Endodermal cell (in vitro differentiated cells): ENCODE results near the gene ZNF804A. TPM values are rescaled to one million over a fixed set of nuclear protein-coding genes. Genes with fewer than 3 reads are reported as not detected.
"Not testable (repeated sequence)": the region's sequence is repeated elsewhere in the genome, so short reads cannot be mapped to it uniquely, and the experiment has no call there.

ENCODE experiments used
- DNase-seq: peaks from one replicate; pipeline ENCODE4 v3.0.0-alpha.2; 2017
- H3K27ac ChIP-seq: 2 replicates; pipeline ENCODE4 v1.5.1; 2013; ENCODE audit warnings: mild to moderate bottlenecking, low read depth, low read length, moderate library complexity
- H3K27me3 ChIP-seq: 2 replicates; pipeline ENCODE4 v1.6.1; 2013; ENCODE audit warnings: mild to moderate bottlenecking, low read length, moderate library complexity; ENCODE audit not compliant: insufficient read depth, control insufficient read depth, poor library complexity, severe bottlenecking
- H3K36me3 ChIP-seq: 2 replicates; pipeline ENCODE4 v1.7.0; 2013; ENCODE audit warnings: mild to moderate bottlenecking, low read length, moderate library complexity; ENCODE audit not compliant: control insufficient read depth, insufficient read depth
- H3K4me1 ChIP-seq: one replicate; pipeline ENCODE4 v1.7.0; 2013; ENCODE audit warnings: low read length; ENCODE audit not compliant: control insufficient read depth, insufficient read depth
- H3K4me3 ChIP-seq: 2 replicates; pipeline ENCODE4 v1.5.1; 2013; ENCODE audit warnings: mild to moderate bottlenecking, low read length, moderate library complexity
- H3K9ac ChIP-seq: 2 replicates; pipeline ENCODE4 v1.6.1; 2013; ENCODE audit warnings: mild to moderate bottlenecking, low read length, moderate library complexity; ENCODE audit not compliant: poor library complexity, severe bottlenecking; ENCODE audit errors: extremely low read depth
- H3K9me3 ChIP-seq: 2 replicates; pipeline ENCODE4 v1.6.1; 2013; ENCODE audit warnings: mild to moderate bottlenecking, low read length, moderate library complexity; ENCODE audit not compliant: control insufficient read depth
- H3K27ac Mint-ChIP-seq: 2 replicates; pipeline ENCODE4 v1.8.0; 2020; ENCODE audit warnings: mixed read lengths
- H3K27me3 Mint-ChIP-seq: 2 replicates; pipeline ENCODE4 v1.8.0; 2021; ENCODE audit warnings: mild to moderate bottlenecking, mixed read lengths; ENCODE audit not compliant: insufficient read depth
- H3K36me3 Mint-ChIP-seq: 2 replicates; pipeline ENCODE4 v1.8.0; 2020; ENCODE audit warnings: low read depth, mixed read lengths
- H3K4me1 Mint-ChIP-seq: 2 replicates; pipeline ENCODE4 v1.8.0; 2020; ENCODE audit warnings: mixed read lengths
- H3K4me3 Mint-ChIP-seq: 2 replicates; pipeline ENCODE4 v1.8.0; 2020; ENCODE audit warnings: mild to moderate bottlenecking, moderate library complexity, mixed read lengths
- H3K9me3 Mint-ChIP-seq: 2 replicates; pipeline ENCODE4 v1.8.0; 2020; ENCODE audit warnings: mild to moderate bottlenecking, mixed read lengths
- WGBS, 2 experiments: methylation state at CpG; one replicate each; pipeline versions ENCODE4 v1.1.5 to v1.1.7; 2013; ENCODE audit warnings: missing lambda C conversion rate in 2 of 2, mixed read lengths in 1 of 2; ENCODE audit not compliant: insufficient coverage in 1 of 2, insufficient read length in 1 of 2; 5-methylcytosine and 5-hydroxymethylcytosine counted together
- total RNA-seq, 2 donors: library from RNA; stranded (reverse); fragmentation: NEBNext Ultra II Directional in 1 of 2; extraction: Animal tissue kit (Norgen Biotek cat#: 25700) in 1 of 2; gene quantifications; 2 replicates in 1 of 2; 3 replicates in 1 of 2; pipeline ENCODE4 v1.2.1, GENCODE V29; 2021
- TF ChIP-seq, protein P1 (sequence below): fragments of 200-600 bp; sonication (generic); conservative IDR thresholded peaks from 2 replicates; pipeline ENCODE4 v1.5.0; 2021; ENCODE audit warnings: antibody characterized with exemption, mild to moderate bottlenecking

ZNF804A gene
- total RNA-seq, 2 donors from 2014 or later, result 0.15 TPM; not detected in 1

GRCh38 chr2:184877909-184878308 is 279.6 kb downstream of the ZNF804A start:
- H3K27ac Mint-ChIP-seq, result no peak overlapping the region
- Histone ChIP-seq H3K27ac (no peak overlapping the region), H3K9ac (no peak overlapping the region), H3K27me3 (no peaks in the 10 kb centered on the region), H3K36me3 (no peaks in the 10 kb centered on the region), H3K4me3 (no peak overlapping the region), H3K9me3 (no peaks in the 10 kb centered on the region), H3K4me1 (no peaks in the 10 kb centered on the region)
- TF ChIP-seq, protein P1, sequence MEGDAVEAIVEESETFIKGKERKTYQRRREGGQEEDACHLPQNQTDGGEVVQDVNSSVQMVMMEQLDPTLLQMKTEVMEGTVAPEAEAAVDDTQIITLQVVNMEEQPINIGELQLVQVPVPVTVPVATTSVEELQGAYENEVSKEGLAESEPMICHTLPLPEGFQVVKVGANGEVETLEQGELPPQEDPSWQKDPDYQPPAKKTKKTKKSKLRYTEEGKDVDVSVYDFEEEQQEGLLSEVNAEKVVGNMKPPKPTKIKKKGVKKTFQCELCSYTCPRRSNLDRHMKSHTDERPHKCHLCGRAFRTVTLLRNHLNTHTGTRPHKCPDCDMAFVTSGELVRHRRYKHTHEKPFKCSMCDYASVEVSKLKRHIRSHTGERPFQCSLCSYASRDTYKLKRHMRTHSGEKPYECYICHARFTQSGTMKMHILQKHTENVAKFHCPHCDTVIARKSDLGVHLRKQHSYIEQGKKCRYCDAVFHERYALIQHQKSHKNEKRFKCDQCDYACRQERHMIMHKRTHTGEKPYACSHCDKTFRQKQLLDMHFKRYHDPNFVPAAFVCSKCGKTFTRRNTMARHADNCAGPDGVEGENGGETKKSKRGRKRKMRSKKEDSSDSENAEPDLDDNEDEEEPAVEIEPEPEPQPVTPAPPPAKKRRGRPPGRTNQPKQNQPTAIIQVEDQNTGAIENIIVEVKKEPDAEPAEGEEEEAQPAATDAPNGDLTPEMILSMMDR, result no peak
- no peaks in the 10 kb centered on the region for H3K36me3 Mint-ChIP-seq
- H3K4me3 Mint-ChIP-seq, result no peak overlapping the region
- WGBS, 2 experiments, result 92 to 93% methylated on average over 2 of the region's 2 CpGs
- no peaks in the 10 kb centered on the region for H3K27me3 Mint-ChIP-seq
- H3K9me3 Mint-ChIP-seq, result no peaks in the 10 kb centered on the region
- H3K4me1 Mint-ChIP-seq, result no peaks in the 10 kb centered on the region
- no peak for DNase-seq

- Histone ChIP-seq H3K4me1 (no peaks in the 10 kb centered on the region), H3K4me3 (no peak overlapping the region), H3K27ac (no peak overlapping the region), H3K27me3 (no peaks in the 10 kb centered on the region), H3K9ac (no peak overlapping the region), H3K36me3 (no peaks in the 10 kb centered on the region), H3K9me3 (no peaks in the 10 kb centered on the region)
- TF ChIP-seq, protein P1, result no peak
- no peaks in the 10 kb centered on the region for H3K27me3 Mint-ChIP-seq
- H3K27ac Mint-ChIP-seq, result no peak overlapping the region
- H3K36me3 Mint-ChIP-seq, result no peaks in the 10 kb centered on the region
- 83% methylated on average over 1 of the region's 1 CpG; no CpG with 5 or more reads in 1 of the 2 experiments for WGBS, 2 experiments
- H3K4me1 Mint-ChIP-seq, result no peaks in the 10 kb centered on the region
- no peak overlapping the region for H3K4me3 Mint-ChIP-seq
- DNase-seq, result no peak
- H3K9me3 Mint-ChIP-seq, result peaks cover under 1% of the 10 kb centered on the region
Observed at GRCh38 chr2:184879671-184880070, 281.3 kb downstream of the ZNF804A start.

- not testable (repeated sequence) for H3K9ac ChIP-seq, H3K27me3 ChIP-seq, H3K4me1 Mint-ChIP-seq, H3K36me3 Mint-ChIP-seq, H3K4me3 ChIP-seq, H3K9me3 ChIP-seq, H3K4me1 ChIP-seq, DNase-seq, H3K4me3 Mint-ChIP-seq, H3K36me3 ChIP-seq, H3K27me3 Mint-ChIP-seq, H3K27ac ChIP-seq, H3K27ac Mint-ChIP-seq
- whole genome bisulfite sequencing, 2 experiments, result 78 to 97% methylated on average over 1 to 2 of the region's 2 CpGs
- H3K9me3 Mint-ChIP-seq, result peaks cover 30% of the 10 kb centered on the region
Observed at GRCh38 chr2:184886585-184886984, 288.3 kb downstream of the ZNF804A start.

DNA sequence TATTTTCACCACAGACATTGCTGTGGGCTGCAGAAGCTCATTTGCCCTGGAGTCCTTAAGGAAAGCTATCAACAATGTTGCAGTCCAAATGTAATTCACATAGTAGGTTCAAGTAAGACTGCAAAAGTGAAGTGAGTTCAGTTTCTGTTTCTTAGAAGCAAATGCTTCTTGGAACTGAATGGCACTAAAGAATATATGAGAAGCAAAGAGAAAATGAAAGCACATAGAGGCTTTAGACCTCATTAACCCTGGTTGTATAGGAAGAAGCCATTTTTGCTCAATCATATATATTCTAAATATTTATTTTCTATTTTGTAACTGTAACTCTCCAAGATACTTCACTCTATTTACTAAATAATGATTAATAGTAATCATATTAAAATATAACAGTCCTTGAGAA is 292.0 kb downstream of the ZNF804A start:
- H3K4me1 Mint-ChIP-seq, result no peaks in the 10 kb centered on the region
- H3K4me1 ChIP-seq, result no peaks in the 10 kb centered on the region
- H3K4me3 ChIP-seq, result no peak overlapping the region
- H3K9me3 ChIP-seq, result peaks cover 9% of the 10 kb centered on the region
- peaks cover 23% of the 10 kb centered on the region for H3K9me3 Mint-ChIP-seq
- H3K27me3 ChIP-seq, result no peaks in the 10 kb centered on the region
- no peak for DNase-seq
- no peaks in the 10 kb centered on the region for H3K27me3 Mint-ChIP-seq
- H3K36me3 ChIP-seq, result no peaks in the 10 kb centered on the region
- no peak overlapping the region for H3K9ac ChIP-seq
- peaks cover 2% of the 10 kb centered on the region for H3K36me3 Mint-ChIP-seq
- TF ChIP-seq, protein P1, result no peak
- no peak overlapping the region for H3K4me3 Mint-ChIP-seq
- no peak overlapping the region for H3K27ac ChIP-seq
- no peak overlapping the region for H3K27ac Mint-ChIP-seq
